ENCODE results near the gene MCMBP. TPM values are rescaled to one million over a fixed set of nuclear protein-coding genes. Genes with fewer than 3 reads are reported as not detected.

The MCMBP gene
- total RNA-seq, 1 experiment from 2014 or later = 87.1 TPM

GRCh38 chr10:119845656-119846055, 27.0 kb downstream of the MCMBP start:
- Mint-ChIP-seq H3K4me3 (no peak overlapping the region), H3K27me3 (ENCODE audit: low read depth) (no peaks in the 10 kb centered on the region; the same call in 1 of the 2 replicates), H3K36me3 (ENCODE audit: insufficient read depth in 1 of 3, low read depth in 3 of 3) (peaks cover 46 to 93% (median 86%) of the 10 kb centered on the region in 3 experiments; a peak in 6 of 7 replicates), H3K27ac (no peak overlapping the region), H3K9me3 (no peaks in the 10 kb centered on the region), H3K4me1 (peaks cover 0 to 4% of the 10 kb centered on the region in 2 experiments; a peak in 2 of 4 replicates)
- Histone ChIP-seq H2BK12ac (ENCODE audit: insufficient read length, low read depth, low read length) (no peak overlapping the region), H3K9me3 (ENCODE audit: control insufficient read depth, low read depth, low read length) (no peaks in the 10 kb centered on the region), H2AK5ac (ENCODE audit: insufficient read length, low read length) (no peak overlapping the region), H2BK120ac (ENCODE audit: low read depth, low read length, poor library complexity, severe bottlenecking) (no peak overlapping the region), H3K27me3 (ENCODE audit: insufficient read depth, low read length) (no peaks in the 10 kb centered on the region), H3K23ac (ENCODE audit: insufficient read length, low read depth, low read length) (no peak overlapping the region), H3K27ac (ENCODE audit: insufficient read length, low read depth, low read length) (no peak overlapping the region), H3T11ph (ENCODE audit: low read length) (no peak overlapping the region), H4K20me1 (ENCODE audit: control insufficient read depth, insufficient read depth, insufficient read length) (no peaks in the 10 kb centered on the region), H3K23me2 (ENCODE audit: insufficient read length, low read depth, low read length, poor library complexity, severe bottlenecking) (no peaks in the 10 kb centered on the region), H2BK15ac (ENCODE audit: low read depth, low read length) (no peak overlapping the region), H2BK5ac (ENCODE audit: insufficient read length, low read length) (no peak overlapping the region), H3K9ac (ENCODE audit: extremely low read depth, insufficient read length, low read length) (no peak overlapping the region), H4K5ac (ENCODE audit: insufficient read length, low read depth, low read length) (no peak overlapping the region), H3K56ac (ENCODE audit: insufficient read length, low read depth, low read length) (no peak overlapping the region), H3K4ac (ENCODE audit: low read depth, low read length) (no peak overlapping the region), H2BK20ac (ENCODE audit: low read depth, low read length, poor library complexity, severe bottlenecking) (no peak overlapping the region), H4K91ac (ENCODE audit: insufficient read length, low read depth, low read length) (no peak overlapping the region), H3K4me1 (ENCODE audit: insufficient read depth, low read length) (no peaks in the 10 kb centered on the region; the same call in 1 of the 2 replicates), H3K79me2 (ENCODE audit: insufficient read depth, low read length) (no peaks in the 10 kb centered on the region), H3K4me2 (ENCODE audit: insufficient read depth, insufficient read length, low read length) (no peak overlapping the region), H3K79me1 (ENCODE audit: insufficient read depth, low read depth, low read length, poor library complexity, severe bottlenecking) (no peaks in the 10 kb centered on the region), H3K14ac (ENCODE audit: insufficient read depth, low read length) (no peak overlapping the region), H3K18ac (ENCODE audit: insufficient read length, low read depth, low read length) (no peak overlapping the region), H4K8ac (replicated peaks; ENCODE audit: insufficient read length, low read depth, low read length) (no peak overlapping the region), H2AFZ (ENCODE audit: low read length) (no peak overlapping the region)
- no peak for DNase-seq
- TF ChIP-seq CTCF (conservative IDR thresholded peaks at IDR 0.05) = no peak
- no CpG with 5 or more reads among the region's 1 CpG for WGBS (ENCODE audit: extremely low coverage, insufficient read length, low lambda C conversion rate)
